Measurements from ENCODE around the gene GAREM1.

The GAREM1 gene

GRCh38 chr18:32461709-32462272 is 8.9 kb downstream of the GAREM1 start:
- DNase-seq (ENCODE audit: low read depth, low spot score): no peak
- TF ChIP-seq, protein P1, sequence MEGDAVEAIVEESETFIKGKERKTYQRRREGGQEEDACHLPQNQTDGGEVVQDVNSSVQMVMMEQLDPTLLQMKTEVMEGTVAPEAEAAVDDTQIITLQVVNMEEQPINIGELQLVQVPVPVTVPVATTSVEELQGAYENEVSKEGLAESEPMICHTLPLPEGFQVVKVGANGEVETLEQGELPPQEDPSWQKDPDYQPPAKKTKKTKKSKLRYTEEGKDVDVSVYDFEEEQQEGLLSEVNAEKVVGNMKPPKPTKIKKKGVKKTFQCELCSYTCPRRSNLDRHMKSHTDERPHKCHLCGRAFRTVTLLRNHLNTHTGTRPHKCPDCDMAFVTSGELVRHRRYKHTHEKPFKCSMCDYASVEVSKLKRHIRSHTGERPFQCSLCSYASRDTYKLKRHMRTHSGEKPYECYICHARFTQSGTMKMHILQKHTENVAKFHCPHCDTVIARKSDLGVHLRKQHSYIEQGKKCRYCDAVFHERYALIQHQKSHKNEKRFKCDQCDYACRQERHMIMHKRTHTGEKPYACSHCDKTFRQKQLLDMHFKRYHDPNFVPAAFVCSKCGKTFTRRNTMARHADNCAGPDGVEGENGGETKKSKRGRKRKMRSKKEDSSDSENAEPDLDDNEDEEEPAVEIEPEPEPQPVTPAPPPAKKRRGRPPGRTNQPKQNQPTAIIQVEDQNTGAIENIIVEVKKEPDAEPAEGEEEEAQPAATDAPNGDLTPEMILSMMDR (IDR thresholded peaks at IDR 0.05; ENCODE audit: insufficient read depth, low read length, missing control alignments): no peak
- POLR2A ChIA-PET: no interaction called here
- CTCF ChIA-PET: no interaction called here
- H3K4me3 ChIP-seq (ENCODE audit: low read depth, low read length): no peak overlapping the region

DNA sequence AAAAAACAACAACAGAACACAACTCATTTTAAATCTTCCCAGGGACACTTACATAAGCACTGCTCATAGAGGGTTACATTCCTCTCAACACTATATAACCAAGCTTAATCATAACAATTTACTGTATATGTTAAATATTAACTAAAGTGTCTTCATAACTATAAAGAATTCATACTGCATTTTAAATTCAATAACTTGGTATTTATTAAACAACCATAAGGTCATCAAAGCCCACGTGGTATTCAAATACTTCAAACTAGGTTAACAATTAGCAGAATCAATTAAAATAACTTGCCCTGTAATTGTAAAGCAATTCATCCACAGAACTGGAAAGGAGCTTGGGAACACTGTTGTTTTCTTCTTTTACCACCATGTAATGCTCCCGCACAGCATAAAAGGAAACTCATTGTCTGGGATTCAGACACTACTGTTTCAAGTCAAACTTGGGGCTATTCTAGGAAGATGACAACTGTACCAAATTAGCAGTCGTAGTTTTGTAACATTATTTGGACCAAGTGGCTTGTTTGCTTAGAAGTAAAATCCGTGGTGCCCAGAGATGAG is 10.4 kb downstream of the GAREM1 start:
- CTCF ChIA-PET: interaction anchor here (0.8 to 1.4 kb wide), 3 partner anchors 9 to 188 kb away, joined by 3 to 4 read pairs (median 3); partner anchors contain the start of gene GAREM1
- POLR2A ChIA-PET: no interaction called here
- no peak for DNase-seq (ENCODE audit: low read depth, low spot score)
- no peak overlapping the region for H3K4me3 ChIP-seq (ENCODE audit: low read depth, low read length)
- TF ChIP-seq, protein P1 (IDR thresholded peaks at IDR 0.05; ENCODE audit: insufficient read depth, low read length, missing control alignments): no peak

DNA sequence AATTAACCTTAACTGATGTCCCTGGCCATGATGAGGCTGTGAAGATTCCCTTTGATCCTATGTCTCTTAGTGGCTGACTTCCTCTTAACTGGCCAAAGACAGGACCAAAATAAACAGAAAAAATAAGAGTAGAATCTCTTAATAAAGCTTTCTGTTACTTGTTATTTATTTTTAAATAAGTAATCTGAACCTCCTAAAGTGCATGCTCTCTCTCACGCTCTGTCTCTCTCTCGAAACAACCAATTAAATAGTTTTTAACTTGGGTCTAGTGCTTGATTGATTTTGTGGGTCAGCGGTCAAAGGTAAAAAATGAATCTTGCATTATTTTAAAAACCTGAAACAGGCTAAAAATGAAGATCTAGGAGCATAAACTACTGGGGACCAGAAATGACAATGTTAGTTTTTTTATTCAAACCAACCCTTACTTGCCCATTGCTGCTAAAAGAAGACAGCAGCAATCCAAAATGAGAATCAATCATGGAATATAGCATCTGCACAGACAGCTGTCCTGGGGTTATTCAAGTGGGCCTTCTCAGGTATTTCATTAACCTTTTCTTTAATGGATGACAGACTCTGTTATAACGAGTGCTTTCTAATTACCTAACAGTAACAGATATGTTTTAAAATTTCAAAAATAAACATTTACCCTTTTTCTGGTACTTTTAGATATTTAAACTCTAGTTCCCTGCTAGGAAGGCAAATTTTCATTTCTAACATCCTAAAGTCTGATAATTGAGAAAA is 11.2 kb downstream of the GAREM1 start:
- ChIA-PET CTCF (interaction anchor here (1.2 kb wide), 1 partner anchor 9 kb away, joined by 3 read pairs; no protein-coding TSS in a partner anchor), POLR2A (no interaction called here)
- no peak overlapping the region for H3K4me3 ChIP-seq (ENCODE audit: low read depth, low read length)
- DNase-seq (ENCODE audit: low read depth, low spot score): no peak
- TF ChIP-seq, protein P1 (IDR thresholded peaks at IDR 0.05; ENCODE audit: insufficient read depth, low read length, missing control alignments): no peak

DNA sequence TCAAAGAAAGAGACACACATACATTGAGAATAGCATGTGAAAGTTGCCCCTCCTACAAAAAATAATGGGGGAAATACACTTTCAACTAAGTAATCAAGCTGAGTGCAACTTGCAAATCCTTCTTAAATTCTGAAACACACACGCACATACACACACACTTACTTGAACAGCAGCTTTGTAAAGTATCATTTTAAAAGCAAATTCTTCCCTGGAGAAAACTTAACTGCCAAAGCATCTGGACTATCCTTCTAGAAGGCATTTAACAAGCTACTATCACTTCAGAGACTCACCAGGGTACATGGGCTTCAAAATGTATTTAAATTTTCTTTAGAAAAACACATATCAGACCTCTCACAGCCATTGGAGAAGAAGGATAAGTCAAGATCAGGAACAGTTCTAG is 15.3 kb downstream of the GAREM1 start:
- ChIA-PET CTCF (interaction anchor here (1.5 kb wide), 1 partner anchor 16 kb away, joined by 4 read pairs; no protein-coding TSS in a partner anchor), POLR2A (no interaction called here)
- no peak for DNase-seq (ENCODE audit: low read depth, low spot score)
- TF ChIP-seq, protein P1 (IDR thresholded peaks at IDR 0.05; ENCODE audit: insufficient read depth, low read length, missing control alignments): no peak
- no peak overlapping the region for H3K4me3 ChIP-seq (ENCODE audit: low read depth, low read length)

DNA sequence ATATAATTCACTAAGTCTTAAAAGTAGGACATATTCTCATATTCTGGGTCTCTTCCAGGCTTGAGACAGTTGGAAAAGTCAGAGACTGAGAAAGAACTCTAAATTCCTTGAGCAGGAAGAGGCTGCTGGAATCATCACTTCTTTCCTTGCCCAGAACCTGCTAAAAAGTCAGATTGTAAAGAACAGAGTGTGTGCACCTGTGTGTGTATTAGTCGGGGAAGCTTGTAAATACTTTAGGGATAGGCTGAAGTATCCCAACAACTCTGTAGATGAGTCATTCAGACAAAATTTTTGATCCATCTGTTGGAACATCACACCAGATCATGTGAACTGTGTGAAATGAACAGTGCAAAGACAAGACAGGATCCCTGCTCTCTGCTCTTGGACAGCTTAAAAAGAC is 16.1 kb downstream of the GAREM1 start:
- H3K4me3 ChIP-seq (ENCODE audit: low read depth, low read length): no peak overlapping the region
- ChIA-PET CTCF (interaction anchor here (1.5 kb wide), 1 partner anchor 17 kb away, joined by 4 read pairs; no protein-coding TSS in a partner anchor), POLR2A (no interaction called here)
- DNase-seq (ENCODE audit: low read depth, low spot score): no peak
- TF ChIP-seq, protein P1 (IDR thresholded peaks at IDR 0.05; ENCODE audit: insufficient read depth, low read length, missing control alignments): no peak

DNA sequence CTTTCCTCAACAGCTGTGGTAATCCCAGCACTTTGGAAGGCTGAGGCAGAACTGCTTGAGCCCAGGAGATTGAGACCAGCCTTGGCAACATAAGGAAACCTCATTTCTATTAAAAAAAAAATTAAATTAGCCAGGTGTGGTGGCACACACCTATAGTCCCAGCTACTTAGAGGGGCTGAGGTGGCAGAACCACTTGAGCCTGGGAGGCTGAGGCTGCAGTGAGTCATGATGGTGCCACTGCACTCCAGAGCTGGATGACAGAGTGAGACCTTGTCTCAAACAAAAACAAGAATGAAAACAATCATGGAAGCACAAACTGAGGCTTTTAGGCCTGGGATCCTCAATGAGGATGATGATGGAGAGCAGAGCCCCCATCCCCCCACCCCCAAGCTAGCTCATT is 19.8 kb downstream of the GAREM1 start:
- TF ChIP-seq, protein P1 (IDR thresholded peaks at IDR 0.05; ENCODE audit: insufficient read depth, low read length, missing control alignments): no peak
- CTCF ChIA-PET: interaction anchor here (1.1 to 1.6 kb wide), 4 partner anchors 9 to 179 kb away, joined by 3 to 5 read pairs (median 4); partner anchors contain the start of gene GAREM1
- no peak overlapping the region for H3K4me3 ChIP-seq (ENCODE audit: low read depth, low read length)
- POLR2A ChIA-PET: no interaction called here
- DNase-seq (ENCODE audit: low read depth, low spot score): no peak

Measured in AG04449 (cell line).